OCI-LY7 (cell line): ENCODE measurements around the gene CARD19.

Experiments used
- CTCF ChIP-seq: fragments of 200-600 bp; sonication (generic); conservative IDR thresholded peaks from 2 replicates; pipeline ENCODE4 v1.5.1; 2014; ENCODE audit warnings: mild to moderate bottlenecking, antibody characterized with exemption, low read length, moderate library complexity, mixed read lengths
- EZH2phosphoT487 ChIP-seq: fragments of 200-600 bp; sonication (generic); IDR thresholded peaks from 2 replicates; pipeline ENCODE4 v1.6.1; 2018; ENCODE audit warnings: low read depth, borderline replicate concordance, mild to moderate bottlenecking, mixed run types, antibody characterized with exemption, low read length, moderate library complexity, mixed read lengths

- TF ChIP-seq CTCF (no peak), EZH2phosphoT487 (no peak)
Observed at GRCh38 chr9:93051680-93052089, 44.3 kb upstream of the CARD19 start.
